DOHH2 (cell line): ENCODE data around the gene LRP1-AS.

Experiments
- H3F3A ChIP-seq: fragments of 200-600 bp; sonication (generic), shearing (Covaris generic); 2 replicates; pipeline ENCODE4 v1.6.0; 2016; ENCODE audit warnings: antibody characterized with exemption, mild to moderate bottlenecking; ENCODE audit not compliant: control insufficient read depth, insufficient read depth
- H3K27ac ChIP-seq: fragments of 200-600 bp; sonication (generic); 2 replicates; pipeline ENCODE4 v1.5.1; 2014; ENCODE audit warnings: low read depth, mild to moderate bottlenecking, low read length, moderate library complexity
- H3K27me3 ChIP-seq: fragments of 200-600 bp; sonication (generic); 2 replicates; pipeline ENCODE4 v1.6.1; 2014; ENCODE audit warnings: mild to moderate bottlenecking, low read length, mixed read lengths; ENCODE audit not compliant: control insufficient read depth
- H3K36me3 ChIP-seq: fragments of 200-600 bp; sonication (generic); 2 replicates; pipeline ENCODE4 v1.6.1; 2014; ENCODE audit warnings: mild to moderate bottlenecking, low read length, moderate library complexity, mixed read lengths; ENCODE audit not compliant: control insufficient read depth
- H3K4me1 ChIP-seq: fragments of 200-600 bp; sonication (generic); 2 replicates; pipeline ENCODE4 v1.6.1; 2014; ENCODE audit warnings: mild to moderate bottlenecking, low read length, mixed read lengths; ENCODE audit not compliant: control insufficient read depth
- H3K4me2 ChIP-seq: fragments of 200-600 bp; sonication (generic); 2 replicates; pipeline ENCODE4 v1.6.0; 2014; ENCODE audit warnings: mild to moderate bottlenecking, low read length, moderate library complexity
- H3K4me3 ChIP-seq: fragments of 200-600 bp; sonication (generic); 2 replicates; pipeline ENCODE4 v1.5.1; 2014; ENCODE audit warnings: mild to moderate bottlenecking, low read length, mixed read lengths
- H3K79me2 ChIP-seq: fragments of 200-600 bp; sonication (generic); 2 replicates; pipeline ENCODE4 v1.6.1; 2014; ENCODE audit warnings: mild to moderate bottlenecking, low read length, mixed read lengths; ENCODE audit not compliant: control insufficient read depth
- H3K9me2 ChIP-seq: fragments of 200-600 bp; sonication (generic); replicated peaks from 2 replicates; pipeline ENCODE4 v1.6.1; 2014; ENCODE audit warnings: mild to moderate bottlenecking, low read length, mixed read lengths; ENCODE audit not compliant: control insufficient read depth
- H3K9me3 ChIP-seq: fragments of 200-600 bp; sonication (generic); 2 replicates; pipeline ENCODE4 v1.6.1; 2014; ENCODE audit warnings: antibody characterized with exemption, low read length, mixed read lengths; ENCODE audit not compliant: control insufficient read depth, insufficient read depth
- H4K20me1 ChIP-seq: fragments of 200-600 bp; sonication (generic); 2 replicates; pipeline ENCODE4 v1.6.0; 2014; ENCODE audit warnings: low read depth, mild to moderate bottlenecking, antibody characterized with exemption, low read length, moderate library complexity; ENCODE audit not compliant: control insufficient read depth, insufficient read depth
- CTCF ChIP-seq: fragments of 200-600 bp; sonication (generic); IDR thresholded peaks from one replicate; pipeline ENCODE4 v1.5.1; 2014; ENCODE audit warnings: antibody characterized with exemption, mild to moderate bottlenecking, low read depth, low read length; ENCODE audit not compliant: poor library complexity, severe bottlenecking
- EZH2phosphoT487 ChIP-seq: fragments of 200-600 bp; sonication (generic); IDR thresholded peaks from 2 replicates; pipeline ENCODE4 v1.6.1; 2017; ENCODE audit warnings: borderline replicate concordance, mild to moderate bottlenecking, antibody characterized with exemption, low read length, moderate library complexity, mixed read lengths

Gene LRP1-AS

DNA sequence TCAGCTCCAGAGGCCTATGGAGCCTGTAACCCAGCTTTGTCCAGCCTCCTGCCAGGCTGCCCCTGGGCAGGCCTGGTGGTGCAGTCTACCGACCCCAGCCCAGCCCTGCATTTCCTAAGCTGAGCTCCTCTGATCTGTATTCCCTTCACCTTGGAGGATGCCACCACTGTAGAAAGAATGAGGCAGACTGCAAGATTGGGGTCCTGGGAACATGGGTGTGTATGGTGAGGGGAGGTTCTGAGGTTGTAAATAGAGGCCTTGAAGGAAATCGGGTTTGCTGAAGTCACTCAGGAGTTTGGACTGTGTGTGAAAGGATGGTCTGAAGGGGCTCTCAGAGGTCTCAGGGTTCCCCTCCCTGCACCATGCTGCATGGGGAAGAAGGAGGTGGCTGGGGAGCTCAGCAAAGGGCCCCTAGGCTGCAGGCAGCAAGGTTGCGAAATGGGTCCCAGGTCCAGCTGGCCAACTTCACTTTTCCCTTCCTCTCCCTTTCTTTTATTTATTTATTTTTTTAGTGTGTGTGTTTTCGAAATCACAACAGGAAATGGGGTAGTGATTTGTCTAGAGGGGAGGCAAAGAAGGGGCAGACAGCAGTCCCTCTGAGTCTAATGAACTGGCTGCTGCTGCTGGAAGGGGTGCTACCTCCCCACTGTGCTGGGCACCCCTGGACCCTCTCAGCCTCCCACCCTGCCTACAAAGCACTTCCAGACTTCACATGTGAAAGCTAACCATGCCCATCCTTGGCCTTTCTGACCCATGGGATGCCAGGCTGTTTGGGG, 1.2 kb upstream of the LRP1-AS start:
- no peaks in the 10 kb centered on the region for H3K79me2 ChIP-seq
- TF ChIP-seq EZH2phosphoT487 (no peak), CTCF (no peak)
- H3F3A ChIP-seq = no peaks in the 10 kb centered on the region
- H3K27ac ChIP-seq = no peak overlapping the region
- H3K36me3 ChIP-seq = no peaks in the 10 kb centered on the region
- no peak overlapping the region for H3K4me3 ChIP-seq
- no peaks in the 10 kb centered on the region for H3K9me3 ChIP-seq
- no peak overlapping the region for H3K4me2 ChIP-seq
- H3K27me3 ChIP-seq = no peaks in the 10 kb centered on the region
- no peaks in the 10 kb centered on the region for H4K20me1 ChIP-seq
- peaks cover 6% of the 10 kb centered on the region; the same call in 1 of the 2 replicates for H3K4me1 ChIP-seq
- H3K9me2 ChIP-seq = no peaks in the 10 kb centered on the region

DNA sequence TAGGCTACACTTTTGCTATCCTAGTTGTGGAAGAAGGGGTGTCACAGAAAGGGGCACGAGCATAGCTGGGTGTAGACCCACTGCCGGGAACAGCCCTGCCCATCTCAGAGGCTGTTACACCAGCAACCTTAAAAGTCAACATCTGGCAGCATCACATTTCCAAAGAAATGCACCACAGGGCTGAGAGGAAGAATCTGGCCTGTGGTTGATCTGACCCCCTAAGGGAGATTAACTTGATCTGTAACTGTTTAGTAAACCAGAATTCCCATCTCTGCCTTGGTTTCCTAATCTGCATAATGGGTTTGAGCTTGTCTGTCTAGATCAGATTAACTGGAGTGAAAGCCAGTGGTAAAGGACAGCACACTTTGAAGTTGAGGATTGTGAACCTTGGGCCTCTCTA, 1.3 kb downstream of the LRP1-AS start:
- TF ChIP-seq EZH2phosphoT487 = no peak
- no peak for TF ChIP-seq CTCF
- no peaks in the 10 kb centered on the region for H3K9me3 ChIP-seq
- H3K4me1 ChIP-seq = peaks cover 6% of the 10 kb centered on the region; the same call in 1 of the 2 replicates
- H4K20me1 ChIP-seq = no peaks in the 10 kb centered on the region
- H3K9me2 ChIP-seq = no peaks in the 10 kb centered on the region
- no peaks in the 10 kb centered on the region for H3K79me2 ChIP-seq
- H3K4me2 ChIP-seq = no peak overlapping the region
- no peak overlapping the region for H3K4me3 ChIP-seq
- no peaks in the 10 kb centered on the region for H3K36me3 ChIP-seq
- no peaks in the 10 kb centered on the region for H3K27me3 ChIP-seq
- H3F3A ChIP-seq = no peaks in the 10 kb centered on the region
- H3K27ac ChIP-seq = no peak overlapping the region

GRCh38 chr12:57145460-57146059, 1.9 kb downstream of the LRP1-AS start:
- no peaks in the 10 kb centered on the region for H3K27me3 ChIP-seq
- H3K9me3 ChIP-seq = no peaks in the 10 kb centered on the region
- no peaks in the 10 kb centered on the region for H3K36me3 ChIP-seq
- no peak overlapping the region for H3K4me2 ChIP-seq
- no peak overlapping the region for H3K27ac ChIP-seq
- H3K79me2 ChIP-seq = no peaks in the 10 kb centered on the region
- TF ChIP-seq EZH2phosphoT487 (no peak), CTCF (no peak)
- H3F3A ChIP-seq = no peaks in the 10 kb centered on the region
- H4K20me1 ChIP-seq = no peaks in the 10 kb centered on the region
- H3K9me2 ChIP-seq = no peaks in the 10 kb centered on the region
- peaks cover 6% of the 10 kb centered on the region; the same call in 1 of the 2 replicates for H3K4me1 ChIP-seq
- no peak overlapping the region for H3K4me3 ChIP-seq
